Astrocyte (in vitro differentiated cells and primary cell): ENCODE data around the gene MSX1.

Experiments used
- CTCF ChIP-seq: IDR thresholded peaks from 2 replicates; pipeline ENCODE4 v1.5.1; 2011; ENCODE audit warnings: low read depth, mild to moderate bottlenecking, inconsistent platforms, low read length, moderate library complexity; ENCODE audit not compliant: insufficient read depth
- EZH2 ChIP-seq: IDR thresholded peaks from 2 replicates; pipeline ENCODE4 v1.6.1; 2012; ENCODE audit warnings: mild to moderate bottlenecking, low read length, inconsistent platforms; ENCODE audit not compliant: insufficient read depth

GRCh38 chr4:4853921-4854648, 5.4 kb upstream of the MSX1 start:
- no peak for TF ChIP-seq CTCF
- no peak for TF ChIP-seq EZH2
